Measurements from ENCODE around the gene ROBO1.

ROBO1 gene

GRCh38 chr3:79410617-79411016 is 357.2 kb downstream of the ROBO1 start:
- DNase-seq (ENCODE audit: low read depth, low spot score) = no peak
- no peak overlapping the region for H3K4me3 ChIP-seq (ENCODE audit: low read length)

- no peak for DNase-seq (ENCODE audit: low read depth, low spot score)
- H3K4me3 ChIP-seq (ENCODE audit: low read length) = no peak overlapping the region
Observed at GRCh38 chr3:79410136-79410535, 357.7 kb downstream of the ROBO1 start.

GRCh38 chr3:79406175-79406574 is 361.6 kb downstream of the ROBO1 start:
- no peak overlapping the region for H3K4me3 ChIP-seq (ENCODE audit: low read length)
- no peak for DNase-seq (ENCODE audit: low read depth, low spot score)

GRCh38 chr3:79405183-79405582 is 362.6 kb downstream of the ROBO1 start:
- H3K4me3 ChIP-seq (ENCODE audit: low read length) = no peak overlapping the region
- no peak for DNase-seq (ENCODE audit: low read depth, low spot score)

GRCh38 chr3:79396595-79396994 is 371.2 kb downstream of the ROBO1 start:
- no peak overlapping the region for H3K4me3 ChIP-seq (ENCODE audit: low read length)

GRCh38 chr3:79392479-79392878 is 375.3 kb downstream of the ROBO1 start:
- H3K4me3 ChIP-seq (ENCODE audit: low read length) = no peak overlapping the region
- no peak for DNase-seq (ENCODE audit: low read depth, low spot score)

More at GRCh38 chr3:79396595-79396994, 371.2 kb downstream of the ROBO1 start:
- DNase-seq (ENCODE audit: low read depth, low spot score) = no peak

- H3K4me3 ChIP-seq (ENCODE audit: low read length) = no peak overlapping the region
- no peak for DNase-seq (ENCODE audit: low read depth, low spot score)
Observed at GRCh38 chr3:79390352-79390751, 377.4 kb downstream of the ROBO1 start.

GRCh38 chr3:79385211-79385610 is 382.6 kb downstream of the ROBO1 start:
- DNase-seq (ENCODE audit: low read depth, low spot score) = no peak

GRCh38 chr3:79383402-79384012 is 384.3 kb downstream of the ROBO1 start:
- DNase-seq (ENCODE audit: low read depth, low spot score) = no peak
- H3K4me3 ChIP-seq (ENCODE audit: low read length) = no peak overlapping the region

More at GRCh38 chr3:79385211-79385610, 382.6 kb downstream of the ROBO1 start:
- no peak overlapping the region for H3K4me3 ChIP-seq (ENCODE audit: low read length)

GRCh38 chr3:79380581-79380980 is 387.2 kb downstream of the ROBO1 start:
- DNase-seq (ENCODE audit: low read depth, low spot score) = no peak

GRCh38 chr3:79378064-79378463 is 389.7 kb downstream of the ROBO1 start:
- DNase-seq (ENCODE audit: low read depth, low spot score) = no peak
- H3K4me3 ChIP-seq (ENCODE audit: low read length) = no peak overlapping the region

More at GRCh38 chr3:79380581-79380980, 387.2 kb downstream of the ROBO1 start:
- no peak overlapping the region for H3K4me3 ChIP-seq (ENCODE audit: low read length)

GRCh38 chr3:79369306-79369705 is 398.5 kb downstream of the ROBO1 start:
- DNase-seq (ENCODE audit: low read depth, low spot score) = no peak
- no peak overlapping the region for H3K4me3 ChIP-seq (ENCODE audit: low read length)

- no peak for DNase-seq (ENCODE audit: low read depth, low spot score)
- no peak overlapping the region for H3K4me3 ChIP-seq (ENCODE audit: low read length)
Observed at GRCh38 chr3:79368403-79368802, 399.4 kb downstream of the ROBO1 start.

- DNase-seq (ENCODE audit: low read depth, low spot score) = no peak
- no peak overlapping the region for H3K4me3 ChIP-seq (ENCODE audit: low read length)
Observed at GRCh38 chr3:79367803-79368202, 400.0 kb downstream of the ROBO1 start.

GRCh38 chr3:79367066-79367465 is 400.7 kb downstream of the ROBO1 start:
- DNase-seq (ENCODE audit: low read depth, low spot score) = no peak
- no peak overlapping the region for H3K4me3 ChIP-seq (ENCODE audit: low read length)

GRCh38 chr3:79366414-79366813 is 401.4 kb downstream of the ROBO1 start:
- no peak overlapping the region for H3K4me3 ChIP-seq (ENCODE audit: low read length)
- no peak for DNase-seq (ENCODE audit: low read depth, low spot score)

GRCh38 chr3:79364784-79365183 is 403.0 kb downstream of the ROBO1 start:
- H3K4me3 ChIP-seq (ENCODE audit: low read length) = no peak overlapping the region

GRCh38 chr3:79362571-79363270 is 405.1 kb downstream of the ROBO1 start:
- DNase-seq (ENCODE audit: low read depth, low spot score) = no peak
- H3K4me3 ChIP-seq (ENCODE audit: low read length) = no peak overlapping the region

More at GRCh38 chr3:79364784-79365183, 403.0 kb downstream of the ROBO1 start:
- no peak for DNase-seq (ENCODE audit: low read depth, low spot score)

GRCh38 chr3:79361748-79362378 is 405.9 kb downstream of the ROBO1 start:
- DNase-seq (ENCODE audit: low read depth, low spot score) = peak; percentile 22
- no peak overlapping the region for H3K4me3 ChIP-seq (ENCODE audit: low read length)

- H3K4me3 ChIP-seq (ENCODE audit: low read length) = no peak overlapping the region
- DNase-seq (ENCODE audit: low read depth, low spot score) = no peak
Observed at GRCh38 chr3:79358327-79358726, 409.5 kb downstream of the ROBO1 start.
